GM19395 (cell line): ENCODE measurements around the gene BAIAP2L2.
"Not testable (repeated sequence)": the region's sequence is repeated elsewhere in the genome, so short reads cannot be mapped to it uniquely, and the experiment has no call there.

ENCODE experiments used
- ATAC-seq: cut with Tn5 transposase; IDR thresholded peaks from one replicate; pipeline ENCODE4 v1.9.1; 2021; ENCODE audit warnings: mild to moderate bottlenecking, moderate library complexity; ENCODE audit not compliant: unreplicated experiment

Gene BAIAP2L2

GRCh38 chr22:38110008-38110862, at the start of gene BAIAP2L2:
Gene BAIAP2L2 (minus strand): TSS chr22:38110684. CDS start chr22:38110525, 159 bp downstream.
- no peak for ATAC-seq

GRCh38 chr22:38155703-38156102, 45.2 kb upstream of the BAIAP2L2 start:
- no peak for ATAC-seq

- not testable (repeated sequence) for ATAC-seq
These were observed 44.1 kb upstream of the BAIAP2L2 start for GRCh38 chr22:38154563-38154915.

GRCh38 chr22:38153821-38154562, 43.5 kb upstream of the BAIAP2L2 start:
- ATAC-seq, result no peak

GRCh38 chr22:38151126-38151500, 40.6 kb upstream of the BAIAP2L2 start:
- ATAC-seq, result no peak

- ATAC-seq, result no peak
These were observed 37.8 kb upstream of the BAIAP2L2 start for GRCh38 chr22:38148245-38148644.

GRCh38 chr22:38146166-38146565, 35.7 kb upstream of the BAIAP2L2 start:
- not testable (repeated sequence) for ATAC-seq

- ATAC-seq, result no peak
These were observed 33.5 kb upstream of the BAIAP2L2 start for GRCh38 chr22:38144025-38144405.

GRCh38 chr22:38142606-38143005, 32.1 kb upstream of the BAIAP2L2 start:
- no peak for ATAC-seq

GRCh38 chr22:38141217-38141973, 30.9 kb upstream of the BAIAP2L2 start:
- ATAC-seq, result no peak

GRCh38 chr22:38139901-38140300, 29.4 kb upstream of the BAIAP2L2 start:
- ATAC-seq, result no peak

GRCh38 chr22:38138961-38139360, 28.5 kb upstream of the BAIAP2L2 start:
- no peak for ATAC-seq

- ATAC-seq, result no peak
These were observed 27.6 kb upstream of the BAIAP2L2 start for GRCh38 chr22:38137876-38138687.

- ATAC-seq, result no peak
These were observed 26.1 kb upstream of the BAIAP2L2 start for GRCh38 chr22:38136607-38137006.

GRCh38 chr22:38135133-38135706, 24.7 kb upstream of the BAIAP2L2 start:
- no peak for ATAC-seq

- no peak for ATAC-seq
These were observed 22.8 kb upstream of the BAIAP2L2 start for GRCh38 chr22:38133331-38133730.

GRCh38 chr22:38132794-38133193, 22.3 kb upstream of the BAIAP2L2 start:
- ATAC-seq, result no peak

- ATAC-seq, result no peak
These were observed 21.7 kb upstream of the BAIAP2L2 start for GRCh38 chr22:38132136-38132535.

GRCh38 chr22:38131399-38131798, 20.9 kb upstream of the BAIAP2L2 start:
- ATAC-seq, result no peak

- ATAC-seq, result no peak
These were observed 19.4 kb upstream of the BAIAP2L2 start for GRCh38 chr22:38129856-38130255.
